ENCODE measurements around the gene PLEKHM2. TPM values are rescaled to one million over a fixed set of nuclear protein-coding genes. Genes with fewer than 3 reads are reported as not detected.

The PLEKHM2 gene
- polyA plus RNA-seq, 1 donor (not counting 4 experiments of a cell fraction or from before 2014, with no cell fraction given) = 30.0 TPM

DNA sequence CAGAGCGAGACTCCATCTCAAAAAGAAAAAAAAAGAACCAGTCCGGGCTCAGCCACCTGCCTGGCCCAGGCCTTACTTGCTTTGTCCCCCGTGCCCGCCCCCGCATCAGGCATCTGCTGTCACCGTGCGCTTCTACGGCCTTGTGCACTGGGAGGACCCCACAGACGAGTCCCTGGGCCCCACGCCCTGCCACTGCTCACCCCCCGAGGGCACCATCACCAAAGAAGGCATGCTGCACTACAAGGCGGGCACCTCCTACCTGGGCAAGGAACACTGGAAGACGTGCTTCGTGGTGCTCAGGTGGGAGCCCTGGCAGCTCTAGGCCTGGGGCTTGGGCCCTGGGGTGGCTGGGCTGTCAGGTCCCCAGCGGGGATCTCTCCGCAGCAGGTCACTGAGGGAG, 46.3 kb downstream of the PLEKHM2 start:
- Histone ChIP-seq H3K9ac (ENCODE audit: control insufficient read depth, extremely low read depth, insufficient read depth, low read length) (no peak overlapping the region), H3K4me2 (ENCODE audit: control insufficient read depth, extremely low read depth, insufficient read depth, low read depth, low read length) (no peak overlapping the region), H3K9me1 (ENCODE audit: control insufficient read depth, extremely low read depth, insufficient read depth, low read length) (no peaks in the 10 kb centered on the region), H2AFZ (ENCODE audit: control insufficient read depth, low read length) (no peak overlapping the region), H3K36me3 (ENCODE audit: control insufficient read depth in 2 of 2, extremely low read depth in 1 of 2, insufficient read depth in 2 of 2, low read length in 2 of 2) (peaks cover 49 to 58% of the 10 kb centered on the region in 2 experiments), H3K27ac (ENCODE audit: control insufficient read depth, insufficient read depth, low read length) (no peak overlapping the region), H3K9me3 (ENCODE audit: control insufficient read depth, low read depth, low read length) (no peaks in the 10 kb centered on the region), H3K4me1 (ENCODE audit: control insufficient read depth, extremely low read depth, insufficient read depth, low read length) (peaks cover 4% of the 10 kb centered on the region), H3K4me3 (ENCODE audit: control insufficient read depth in 2 of 3, extremely low read depth in 1 of 3, insufficient read depth in 2 of 3, low read depth in 1 of 3, low read length in 3 of 3) (no peak overlapping the region), H3K27me3 (ENCODE audit: control insufficient read depth, extremely low read depth, insufficient read depth, low read length) (no peaks in the 10 kb centered on the region), H4K20me1 (ENCODE audit: control insufficient read depth, extremely low read depth, insufficient read depth, low read length) (no peaks in the 10 kb centered on the region), H3K79me2 (ENCODE audit: control insufficient read depth, insufficient read depth, low read length) (no peaks in the 10 kb centered on the region)
- no peak for DNase-seq (ENCODE audit: low read depth, low spot score)
- dilution Hi-C loops (cut with MboI; ENCODE audit: extremely low pct_ligation_motif_present, low sequenced_read_pairs) = no loop called here
- no peak for TF ChIP-seq CTCF (optimal IDR thresholded peaks at IDR 0.05 in 1 of 3, IDR thresholded peaks at IDR 0.05 in 1 of 3, conservative IDR thresholded peaks at IDR 0.05 in 1 of 3; ENCODE audit: extremely low read depth in 1 of 3, insufficient read depth in 2 of 3, low read length in 3 of 3)
- TF ChIP-seq EZH2 (IDR thresholded peaks at IDR 0.05; ENCODE audit: low read length) = no peak
- no peak for FAIRE-seq

GRCh38 chr1:15730936-15731335, 46.8 kb downstream of the PLEKHM2 start:
- Histone ChIP-seq H3K9ac (ENCODE audit: control insufficient read depth, extremely low read depth, insufficient read depth, low read length) (no peak overlapping the region), H3K79me2 (ENCODE audit: control insufficient read depth, insufficient read depth, low read length) (no peaks in the 10 kb centered on the region), H3K27me3 (ENCODE audit: control insufficient read depth, extremely low read depth, insufficient read depth, low read length) (no peaks in the 10 kb centered on the region), H3K4me2 (ENCODE audit: control insufficient read depth, extremely low read depth, insufficient read depth, low read depth, low read length) (no peak overlapping the region), H3K4me3 (ENCODE audit: control insufficient read depth in 2 of 3, extremely low read depth in 1 of 3, insufficient read depth in 2 of 3, low read depth in 1 of 3, low read length in 3 of 3) (no peak overlapping the region), H2AFZ (ENCODE audit: control insufficient read depth, low read length) (no peak overlapping the region), H3K9me1 (ENCODE audit: control insufficient read depth, extremely low read depth, insufficient read depth, low read length) (no peaks in the 10 kb centered on the region), H3K36me3 (ENCODE audit: control insufficient read depth in 2 of 2, extremely low read depth in 1 of 2, insufficient read depth in 2 of 2, low read length in 2 of 2) (peaks cover 48 to 54% of the 10 kb centered on the region in 2 experiments), H3K4me1 (ENCODE audit: control insufficient read depth, extremely low read depth, insufficient read depth, low read length) (peaks cover 9% of the 10 kb centered on the region), H3K27ac (ENCODE audit: control insufficient read depth, insufficient read depth, low read length) (no peak overlapping the region), H4K20me1 (ENCODE audit: control insufficient read depth, extremely low read depth, insufficient read depth, low read length) (no peaks in the 10 kb centered on the region), H3K9me3 (ENCODE audit: control insufficient read depth, low read depth, low read length) (no peaks in the 10 kb centered on the region)
- TF ChIP-seq EZH2 (IDR thresholded peaks at IDR 0.05; ENCODE audit: low read length) = no peak
- TF ChIP-seq CTCF (optimal IDR thresholded peaks at IDR 0.05 in 1 of 3, IDR thresholded peaks at IDR 0.05 in 1 of 3, conservative IDR thresholded peaks at IDR 0.05 in 1 of 3; ENCODE audit: extremely low read depth in 1 of 3, insufficient read depth in 2 of 3, low read length in 3 of 3) = no peak
- dilution Hi-C loops (cut with MboI; ENCODE audit: extremely low pct_ligation_motif_present, low sequenced_read_pairs) = no loop called here
- no peak for FAIRE-seq
- DNase-seq (ENCODE audit: low read depth, low spot score) = no peak

Measured in keratinocyte (primary cell).